Panc1 (cell line): ENCODE results near the gene USH1C. TPM values are rescaled to one million over a fixed set of nuclear protein-coding genes. Genes with fewer than 3 reads are reported as not detected.

Experiments
- ATAC-seq: fragments of 200-7000 bp; cut with Tn5 transposase; 2 replicates; pipeline ENCODE4 v1.9.1; 2020; ENCODE audit warnings: mild to moderate bottlenecking, moderate library complexity
- BruUV-seq: library from RNA; stranded (reverse); fragments of 400-500 nt; replicated peaks from 2 replicates; lab custom pipeline; 2021; lab: Mats Ljungman, UMichigan
- CTCF ChIA-PET: fragments of 300-600 bp; sonication (Branson Sonifier 250); formaldehyde crosslinking; loops from one replicate; lab custom pipeline; 2022; ENCODE audit warnings: antibody characterized with exemption; lab: Charles Lee
- POLR2A ChIA-PET: fragments of 300-600 bp; sonication (Branson Sonifier 250); formaldehyde crosslinking; loops from one replicate; lab custom pipeline; 2022; ENCODE audit warnings: antibody characterized with exemption; lab: Charles Lee
- DNase-seq: peaks from one replicate; pipeline ENCODE4 v3.0.0-alpha.2; 2010; ENCODE audit warnings: low read depth, low spot score
- H3K27ac ChIP-seq: 2 replicates; pipeline ENCODE4 v1.5.1; 2011; ENCODE audit warnings: mild to moderate bottlenecking, low read length, inconsistent platforms
- H3K27me3 ChIP-seq: fragments of 200-500 bp; sonication (Bioruptor generic); 2 replicates; pipeline ENCODE4 v1.6.0; 2014; ENCODE audit warnings: low read length, inconsistent platforms; ENCODE audit not compliant: control insufficient read depth, insufficient read depth
- H3K36me3 ChIP-seq: fragments of 200-500 bp; sonication (Bioruptor generic); 2 replicates; pipeline ENCODE4 v1.5.1; 2014; ENCODE audit warnings: inconsistent platforms, mild to moderate bottlenecking, low read length, moderate library complexity; ENCODE audit not compliant: control insufficient read depth, insufficient read depth
- H3K4me1 ChIP-seq: 2 replicates; pipeline ENCODE4 v1.5.1; 2011; ENCODE audit warnings: inconsistent platforms, mild to moderate bottlenecking, low read length, moderate library complexity; ENCODE audit not compliant: control insufficient read depth, insufficient read depth
- H3K4me3 ChIP-seq, 2 experiments: 2 replicates each; pipeline ENCODE4 v1.5.1; 2011 to 2012; ENCODE audit warnings: low read depth in 2 of 2, low read length in 2 of 2, mild to moderate bottlenecking in 2 of 2, inconsistent platforms in 1 of 2, moderate library complexity in 1 of 2
- H3K9me3 ChIP-seq: fragments of 200-500 bp; sonication (Bioruptor generic); 2 replicates; pipeline ENCODE4 v1.5.1; 2014; ENCODE audit warnings: low read depth, mild to moderate bottlenecking, inconsistent platforms, low read length, moderate library complexity; ENCODE audit not compliant: control insufficient read depth, insufficient read depth
- POLR2AphosphoS5 ChIP-seq: IDR thresholded peaks from 2 replicates; pipeline ENCODE4 v1.6.1; 2012; ENCODE audit warnings: mild to moderate bottlenecking, low read depth, low read length, moderate library complexity
- SIN3A ChIP-seq: IDR thresholded peaks from 2 replicates; pipeline ENCODE4 v1.6.1; 2012; ENCODE audit warnings: low read depth, mild to moderate bottlenecking, low read length, moderate library complexity, borderline replicate concordance; ENCODE audit not compliant: insufficient read depth
- TCF7L2 ChIP-seq: IDR thresholded peaks from 2 replicates; pipeline ENCODE4 v1.6.1; 2011; ENCODE audit warnings: mild to moderate bottlenecking, low read depth, low read length, inconsistent platforms
- in situ Hi-C: cut with HindIII; loops from 2 replicates; pipeline ENCODE4 v1.10.0; 2016; ENCODE audit warnings: low sequenced_read_pairs, low pct_unique_long_range_greater_than_20kb
- intact Hi-C: fragments of 100-400 bp; cut with micrococcal nuclease; formaldehyde crosslinking; loops from one replicate; pipeline ENCODE4 v1.10.0; 2022; ENCODE audit not compliant: unreplicated experiment
- total RNA-seq: library from RNA; stranded (reverse); gene quantifications from one replicate; pipeline ENCODE4 v1.2.1, GENCODE V29; 2021; ENCODE audit not compliant: unreplicated experiment
- TF ChIP-seq, protein P1 (sequence below), 2 experiments: IDR thresholded peaks; 2 replicates each; pipeline ENCODE4 v1.6.1; 2011 to 2012; ENCODE audit warnings: low read depth in 2 of 2, control low read depth in 1 of 2, low read length in 1 of 2, mild to moderate bottlenecking in 1 of 2, moderate library complexity in 1 of 2; ENCODE audit not compliant: insufficient read depth in 1 of 2
- TF ChIP-seq, protein P2 (sequence below): fragments of 450-650 bp; IDR thresholded peaks from 2 replicates; pipeline ENCODE4 v1.5.1; 2017; ENCODE audit warnings: mild to moderate bottlenecking

USH1C gene
- total RNA-seq, 1 experiment from 2014 or later: not detected

GRCh38 chr11:17522655-17523054, 21.6 kb downstream of the USH1C start:
- TF ChIP-seq, protein P1, sequence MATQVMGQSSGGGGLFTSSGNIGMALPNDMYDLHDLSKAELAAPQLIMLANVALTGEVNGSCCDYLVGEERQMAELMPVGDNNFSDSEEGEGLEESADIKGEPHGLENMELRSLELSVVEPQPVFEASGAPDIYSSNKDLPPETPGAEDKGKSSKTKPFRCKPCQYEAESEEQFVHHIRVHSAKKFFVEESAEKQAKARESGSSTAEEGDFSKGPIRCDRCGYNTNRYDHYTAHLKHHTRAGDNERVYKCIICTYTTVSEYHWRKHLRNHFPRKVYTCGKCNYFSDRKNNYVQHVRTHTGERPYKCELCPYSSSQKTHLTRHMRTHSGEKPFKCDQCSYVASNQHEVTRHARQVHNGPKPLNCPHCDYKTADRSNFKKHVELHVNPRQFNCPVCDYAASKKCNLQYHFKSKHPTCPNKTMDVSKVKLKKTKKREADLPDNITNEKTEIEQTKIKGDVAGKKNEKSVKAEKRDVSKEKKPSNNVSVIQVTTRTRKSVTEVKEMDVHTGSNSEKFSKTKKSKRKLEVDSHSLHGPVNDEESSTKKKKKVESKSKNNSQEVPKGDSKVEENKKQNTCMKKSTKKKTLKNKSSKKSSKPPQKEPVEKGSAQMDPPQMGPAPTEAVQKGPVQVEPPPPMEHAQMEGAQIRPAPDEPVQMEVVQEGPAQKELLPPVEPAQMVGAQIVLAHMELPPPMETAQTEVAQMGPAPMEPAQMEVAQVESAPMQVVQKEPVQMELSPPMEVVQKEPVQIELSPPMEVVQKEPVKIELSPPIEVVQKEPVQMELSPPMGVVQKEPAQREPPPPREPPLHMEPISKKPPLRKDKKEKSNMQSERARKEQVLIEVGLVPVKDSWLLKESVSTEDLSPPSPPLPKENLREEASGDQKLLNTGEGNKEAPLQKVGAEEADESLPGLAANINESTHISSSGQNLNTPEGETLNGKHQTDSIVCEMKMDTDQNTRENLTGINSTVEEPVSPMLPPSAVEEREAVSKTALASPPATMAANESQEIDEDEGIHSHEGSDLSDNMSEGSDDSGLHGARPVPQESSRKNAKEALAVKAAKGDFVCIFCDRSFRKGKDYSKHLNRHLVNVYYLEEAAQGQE (IDR thresholded peaks at IDR 0.05; ENCODE audit: insufficient read depth in 1 of 2, low read depth in 2 of 2, low read length in 1 of 2): no peak
- TF ChIP-seq SIN3A (no peak), TCF7L2 (no peak), POLR2AphosphoS5 (no peak)
- TF ChIP-seq, protein P2, sequence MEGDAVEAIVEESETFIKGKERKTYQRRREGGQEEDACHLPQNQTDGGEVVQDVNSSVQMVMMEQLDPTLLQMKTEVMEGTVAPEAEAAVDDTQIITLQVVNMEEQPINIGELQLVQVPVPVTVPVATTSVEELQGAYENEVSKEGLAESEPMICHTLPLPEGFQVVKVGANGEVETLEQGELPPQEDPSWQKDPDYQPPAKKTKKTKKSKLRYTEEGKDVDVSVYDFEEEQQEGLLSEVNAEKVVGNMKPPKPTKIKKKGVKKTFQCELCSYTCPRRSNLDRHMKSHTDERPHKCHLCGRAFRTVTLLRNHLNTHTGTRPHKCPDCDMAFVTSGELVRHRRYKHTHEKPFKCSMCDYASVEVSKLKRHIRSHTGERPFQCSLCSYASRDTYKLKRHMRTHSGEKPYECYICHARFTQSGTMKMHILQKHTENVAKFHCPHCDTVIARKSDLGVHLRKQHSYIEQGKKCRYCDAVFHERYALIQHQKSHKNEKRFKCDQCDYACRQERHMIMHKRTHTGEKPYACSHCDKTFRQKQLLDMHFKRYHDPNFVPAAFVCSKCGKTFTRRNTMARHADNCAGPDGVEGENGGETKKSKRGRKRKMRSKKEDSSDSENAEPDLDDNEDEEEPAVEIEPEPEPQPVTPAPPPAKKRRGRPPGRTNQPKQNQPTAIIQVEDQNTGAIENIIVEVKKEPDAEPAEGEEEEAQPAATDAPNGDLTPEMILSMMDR: no peak
- in situ Hi-C loops: no loop called here
- ATAC-seq: no peak
- Histone ChIP-seq H3K4me3 (no peak overlapping the region), H3K36me3 (no peaks in the 10 kb centered on the region), H3K27ac (no peak overlapping the region), H3K9me3 (no peaks in the 10 kb centered on the region), H3K27me3 (no peaks in the 10 kb centered on the region), H3K4me1 (no peaks in the 10 kb centered on the region)
- ChIA-PET POLR2A (no interaction called here), CTCF (no interaction called here)
- no TSS peak for BruUV-seq
- intact Hi-C loops: no loop called here
- no peak for DNase-seq

DNA sequence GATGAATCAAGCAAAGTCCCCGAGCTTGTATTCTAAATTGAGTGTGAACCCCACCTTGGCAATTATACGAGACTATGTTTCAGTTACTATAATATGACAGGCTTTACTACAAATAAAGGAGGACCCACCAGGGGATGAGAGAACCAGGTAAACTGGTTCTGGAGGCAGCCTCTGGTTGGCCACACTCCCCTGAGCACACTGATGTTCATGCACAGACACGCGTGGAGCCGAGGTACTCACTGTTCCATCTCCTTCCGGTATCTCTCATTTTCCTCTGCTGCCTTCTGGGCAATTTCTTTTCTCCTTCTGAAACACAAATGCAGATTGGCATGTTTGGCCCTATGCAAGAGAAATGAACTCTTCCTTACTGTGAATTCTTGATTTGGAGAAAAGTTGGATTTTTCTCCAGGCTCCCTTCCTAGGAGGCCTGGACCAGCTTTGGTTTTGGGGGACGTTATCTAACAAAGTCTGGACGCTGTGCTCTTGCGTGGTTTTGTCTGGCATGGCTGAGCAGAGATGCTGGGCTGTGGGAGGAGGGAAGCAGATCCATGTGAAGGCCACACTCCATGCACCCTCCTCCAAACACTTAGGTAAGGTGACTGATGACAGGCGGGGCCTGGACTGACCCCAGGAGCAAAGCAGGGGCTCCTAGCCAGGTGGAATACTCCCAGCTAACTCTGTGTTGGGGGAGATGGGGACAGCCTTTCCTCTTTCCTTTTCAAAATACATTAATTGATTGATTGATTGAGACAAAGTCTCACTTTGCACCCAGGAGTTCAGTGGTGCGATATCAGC, 22.9 kb downstream of the USH1C start:
- no peak overlapping the region for H3K27ac ChIP-seq
- no peaks in the 10 kb centered on the region for H3K36me3 ChIP-seq
- no peaks in the 10 kb centered on the region for H3K9me3 ChIP-seq
- no peak for ATAC-seq
- in situ Hi-C loops: no loop called here
- no peak overlapping the region for H3K4me3 ChIP-seq
- no peak for DNase-seq
- POLR2A ChIA-PET: interaction anchor here (1.1 kb wide), 1 partner anchor 11 kb away, joined by 3 read pairs; no protein-coding TSS in a partner anchor
- CTCF ChIA-PET: no interaction called here
- TF ChIP-seq SIN3A (no peak), TCF7L2 (no peak), POLR2AphosphoS5 (no peak)
- TF ChIP-seq, protein P2: no peak
- TF ChIP-seq, protein P1 (IDR thresholded peaks at IDR 0.05; ENCODE audit: insufficient read depth in 1 of 2, low read depth in 2 of 2, low read length in 1 of 2): no peak
- H3K4me1 ChIP-seq: no peaks in the 10 kb centered on the region
- no peaks in the 10 kb centered on the region for H3K27me3 ChIP-seq
- intact Hi-C loops: no loop called here
- no TSS peak for BruUV-seq
